ENCODE results near the gene CREB5. TPM values are rescaled to one million over a fixed set of nuclear protein-coding genes. Genes with fewer than 3 reads are reported as not detected.

Gene CREB5
- total RNA-seq, 1 experiment from 2014 or later = 13.7 TPM

DNA sequence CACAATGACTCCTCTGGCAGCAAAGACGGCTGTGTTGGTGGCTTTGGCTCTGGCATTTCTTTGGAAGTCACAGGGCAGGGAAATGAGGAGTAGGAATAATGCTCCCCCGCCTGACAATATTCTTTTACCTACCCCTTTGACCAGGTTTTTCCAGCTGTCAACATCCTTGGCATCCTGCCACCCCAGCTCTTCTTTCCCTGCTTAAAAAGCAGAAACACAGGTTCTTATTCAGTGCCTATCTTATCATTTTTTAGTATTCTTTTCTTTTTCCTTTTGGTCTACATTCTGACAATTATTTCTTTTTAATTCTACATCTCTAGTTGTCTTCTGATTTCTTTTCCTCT, 97.7 kb downstream of the CREB5 start:
- no peak for DNase-seq (ENCODE audit: low spot score)

DNA sequence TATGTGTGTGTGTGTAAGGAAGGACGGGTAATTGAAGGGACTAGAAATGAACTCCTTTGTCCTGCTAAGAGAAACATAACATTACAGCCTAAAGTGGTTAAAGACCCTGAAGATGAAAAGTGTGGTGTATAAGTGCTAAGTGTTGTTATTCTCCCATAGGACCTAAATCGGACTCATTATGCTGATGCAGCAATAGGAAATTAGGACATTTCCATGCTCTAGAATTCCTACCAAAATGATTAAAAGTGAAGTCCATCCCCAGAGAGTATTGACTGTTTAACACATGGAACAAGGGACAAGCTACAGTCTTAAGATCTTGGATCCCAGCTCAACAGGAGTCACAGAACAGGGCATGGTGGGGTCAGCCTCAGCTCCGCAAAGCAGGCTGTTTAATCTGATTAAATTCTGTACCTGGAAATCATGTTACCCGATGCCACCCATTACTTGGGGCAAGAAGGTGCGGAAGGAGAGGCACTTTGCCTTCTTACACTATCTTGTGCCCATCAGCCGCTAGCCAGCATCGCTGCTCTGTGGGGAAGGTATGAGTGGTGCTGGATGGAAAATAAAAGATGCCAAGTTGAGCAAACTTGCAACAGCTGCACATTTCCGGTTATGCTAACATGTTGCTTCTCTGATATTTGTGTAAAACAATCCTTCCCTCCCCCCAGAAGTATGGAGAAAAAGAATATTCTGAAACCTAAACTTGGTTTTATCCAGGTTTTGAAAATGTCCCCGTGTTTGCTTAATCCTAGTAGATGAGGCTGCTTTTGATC, 100.5 kb downstream of the CREB5 start:
- DNase-seq (ENCODE audit: low spot score) = no peak

- no peak for DNase-seq (ENCODE audit: low spot score)
Observed at GRCh38 chr7:28516390-28517172, 104.3 kb downstream of the CREB5 start.

DNA sequence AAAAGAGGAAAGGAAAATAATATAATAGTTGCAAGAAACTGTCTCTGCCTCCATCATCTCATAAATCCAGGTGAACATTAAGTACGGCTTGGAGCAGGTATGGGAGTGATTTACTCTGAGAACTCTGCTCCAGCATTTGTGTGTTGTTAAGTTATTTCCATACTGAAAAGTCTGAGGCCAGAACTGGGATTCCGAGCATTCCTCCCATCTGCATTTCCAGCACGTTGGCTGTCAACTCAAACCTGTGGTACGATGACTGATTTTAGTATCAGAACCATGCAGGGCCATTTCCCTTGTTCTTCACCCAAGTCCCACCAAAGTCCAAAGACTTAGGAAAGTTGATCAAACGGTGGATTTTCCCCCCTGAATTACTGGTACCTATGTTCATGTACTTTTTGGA, 104.9 kb downstream of the CREB5 start:
- no peak for DNase-seq (ENCODE audit: low spot score)

GRCh38 chr7:28517606-28518005, 105.3 kb downstream of the CREB5 start:
- no peak for DNase-seq (ENCODE audit: low spot score)

DNA sequence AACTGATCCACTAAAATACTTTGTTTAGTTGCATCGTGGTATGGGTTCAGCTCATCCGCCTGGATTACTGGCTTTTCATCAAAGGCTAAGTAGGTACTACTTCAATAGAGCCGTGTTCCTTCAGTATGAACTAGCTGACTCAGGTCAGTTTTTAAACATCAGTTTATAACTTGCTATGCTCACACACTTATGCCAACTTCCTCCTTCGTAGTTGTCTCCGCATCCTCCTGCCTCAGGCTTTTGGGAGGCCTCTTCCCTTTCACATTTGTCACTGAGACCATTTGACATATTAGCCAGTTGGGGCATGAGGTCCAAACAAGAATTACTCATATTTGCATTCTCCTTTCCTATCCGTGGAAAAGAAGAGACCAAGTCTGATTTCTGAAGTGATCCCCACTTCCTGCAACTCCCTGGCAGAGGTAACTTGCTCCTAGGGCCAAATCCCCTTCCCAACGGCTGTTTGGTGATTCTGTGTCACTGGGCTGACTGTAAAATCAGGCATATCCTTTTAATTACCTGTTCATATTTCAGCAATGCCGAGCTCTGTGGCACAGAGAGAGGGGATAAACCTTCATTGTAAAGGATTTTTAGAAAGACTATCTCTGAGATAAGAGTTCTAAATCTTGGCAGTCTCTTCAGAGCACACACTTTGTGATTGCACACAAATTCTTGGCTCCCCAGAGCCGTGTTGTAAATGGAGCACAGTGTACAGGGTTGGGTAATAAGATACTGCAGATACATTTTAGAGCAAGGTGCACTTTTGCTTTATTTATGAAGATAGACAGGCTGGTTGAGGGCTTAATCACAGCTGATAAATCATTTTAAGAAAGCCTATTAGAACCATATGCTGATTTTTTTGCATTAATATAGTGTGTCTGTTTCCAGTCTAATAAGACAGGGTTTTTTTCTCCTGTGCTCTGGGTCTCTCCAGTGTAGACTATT, 108.0 kb downstream of the CREB5 start:
- no peak for DNase-seq (ENCODE audit: low spot score)

- DNase-seq (ENCODE audit: low spot score) = no peak
Observed at GRCh38 chr7:28524978-28525377, 112.7 kb downstream of the CREB5 start.

DNA sequence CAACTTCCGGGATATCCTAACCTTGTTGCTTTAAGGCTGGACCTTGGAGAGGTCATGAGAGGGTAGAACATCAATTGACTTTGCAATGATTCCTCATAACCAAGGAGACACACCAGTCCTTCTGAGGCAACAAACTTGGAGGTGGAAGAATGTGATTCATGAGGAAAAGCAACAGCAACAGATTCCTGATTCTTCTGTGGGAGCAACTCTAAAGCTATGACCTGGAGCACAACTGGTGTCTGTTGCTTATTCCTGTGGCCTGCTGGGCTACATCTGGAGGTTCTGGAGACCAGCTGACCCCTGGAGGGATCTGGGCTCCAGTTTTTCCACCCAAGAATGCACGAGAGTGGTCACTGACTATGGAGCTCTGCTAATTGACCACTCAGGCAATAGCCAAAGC, 116.6 kb downstream of the CREB5 start:
- no peak for DNase-seq (ENCODE audit: low spot score)

GRCh38 chr7:28529755-28530154, 117.4 kb downstream of the CREB5 start:
- no peak for DNase-seq (ENCODE audit: low spot score)

- DNase-seq (ENCODE audit: low spot score) = peak; percentile 86
Observed at GRCh38 chr7:28530175-28530802, 118.0 kb downstream of the CREB5 start.

- no peak for DNase-seq (ENCODE audit: low spot score)
Observed at GRCh38 chr7:28530803-28531175, 118.5 kb downstream of the CREB5 start.

DNA sequence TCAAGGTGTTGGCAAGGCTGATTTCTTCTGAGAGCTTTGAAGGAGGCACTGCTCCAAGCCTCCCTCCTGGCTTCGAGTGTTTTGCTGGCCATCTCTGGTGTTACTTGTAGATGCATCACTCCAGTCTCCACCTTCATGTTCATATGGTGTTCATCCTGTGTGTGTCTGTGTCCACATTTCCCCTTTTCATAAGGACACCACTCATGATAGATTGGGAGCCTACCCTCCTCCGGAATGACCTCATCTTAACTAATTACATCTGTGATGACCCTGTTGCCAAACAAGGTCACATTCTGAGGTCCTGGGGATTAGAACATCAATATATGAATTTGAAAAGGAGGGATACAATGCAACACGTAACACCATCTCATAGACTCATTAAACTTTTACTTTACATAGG, 119.0 kb downstream of the CREB5 start:
- DNase-seq (ENCODE audit: low spot score) = no peak

GRCh38 chr7:28532181-28532580, 119.9 kb downstream of the CREB5 start:
- DNase-seq (ENCODE audit: low spot score) = no peak

DNA sequence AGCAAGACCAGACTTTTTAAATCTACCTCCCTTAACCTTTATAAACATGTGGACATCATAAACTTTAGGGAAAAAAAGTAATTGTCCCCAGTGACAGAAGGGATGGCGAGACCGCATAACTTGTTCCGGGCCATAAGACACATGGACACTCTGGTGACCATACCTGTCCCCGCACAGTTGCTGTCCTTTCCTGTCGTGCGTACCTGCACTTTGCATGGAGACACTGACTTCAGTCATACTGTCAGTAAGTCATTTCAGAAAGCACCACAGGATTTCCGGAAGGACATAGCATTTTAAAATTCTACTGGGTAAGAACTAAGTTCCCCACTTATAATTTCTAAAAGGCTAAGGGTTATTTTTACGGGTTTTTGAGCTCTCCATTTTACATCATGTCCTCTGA, 120.9 kb downstream of the CREB5 start:
- DNase-seq (ENCODE audit: low spot score) = no peak

DNA sequence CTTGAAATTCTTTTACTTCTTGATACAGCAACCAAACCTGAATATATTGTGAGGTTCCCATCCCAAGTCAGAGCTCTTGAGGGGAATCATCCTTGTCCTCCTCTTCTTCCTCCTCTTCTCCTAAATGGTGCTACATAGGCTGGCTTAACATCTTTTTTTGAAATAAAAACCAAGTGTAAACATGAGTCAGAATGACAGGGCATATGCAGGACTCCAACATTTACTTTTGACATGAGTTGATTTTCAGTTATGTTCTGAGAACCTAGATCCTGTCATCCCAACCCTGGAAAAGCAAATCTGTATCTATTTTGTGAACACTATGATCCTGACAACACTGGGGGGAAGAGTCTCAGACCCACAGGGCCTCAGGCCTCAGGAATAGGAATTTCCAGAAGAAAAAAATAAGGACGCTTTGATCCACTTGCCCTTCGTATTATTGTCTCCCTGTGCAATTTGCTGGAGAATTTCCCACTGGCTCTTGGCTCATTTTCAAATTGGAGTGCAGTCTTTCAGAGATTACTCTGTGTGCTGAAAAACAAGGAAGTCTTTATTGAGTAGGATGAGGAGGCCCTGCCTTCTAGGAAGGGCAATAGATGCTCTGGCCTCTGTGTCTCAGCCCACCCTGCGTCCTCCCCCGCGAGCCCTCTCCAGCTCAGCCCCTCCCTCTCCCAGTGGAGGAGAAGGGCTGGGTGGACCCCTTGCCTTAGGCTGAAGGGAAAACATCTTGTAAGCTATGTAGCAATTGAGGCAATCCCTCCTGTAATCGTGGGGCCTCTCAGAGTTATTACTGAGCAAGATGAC, 121.6 kb downstream of the CREB5 start:
- no peak for DNase-seq (ENCODE audit: low spot score)

GRCh38 chr7:28536259-28536658, 123.9 kb downstream of the CREB5 start:
- DNase-seq (ENCODE audit: low spot score) = peak; percentile 49

GRCh38 chr7:28539289-28539981, 127.1 kb downstream of the CREB5 start:
- no peak for DNase-seq (ENCODE audit: low spot score)

GRCh38 chr7:28542410-28542809, 130.1 kb downstream of the CREB5 start:
- DNase-seq (ENCODE audit: low spot score) = no peak

GRCh38 chr7:28544453-28545117, 132.3 kb downstream of the CREB5 start:
- DNase-seq (ENCODE audit: low spot score) = no peak

- no peak for DNase-seq (ENCODE audit: low spot score)
Observed at GRCh38 chr7:28546067-28546466, 133.7 kb downstream of the CREB5 start.
